ENCODE measurements around the gene PAIP2B. TPM values are rescaled to one million over a fixed set of nuclear protein-coding genes. Genes with fewer than 3 reads are reported as not detected.
"Not testable (repeated sequence)": the region's sequence is repeated elsewhere in the genome, so short reads cannot be mapped to it uniquely, and the experiment has no call there.

PAIP2B gene
- total RNA-seq, 1 experiment from 2014 or later, result 1.1 TPM

DNA sequence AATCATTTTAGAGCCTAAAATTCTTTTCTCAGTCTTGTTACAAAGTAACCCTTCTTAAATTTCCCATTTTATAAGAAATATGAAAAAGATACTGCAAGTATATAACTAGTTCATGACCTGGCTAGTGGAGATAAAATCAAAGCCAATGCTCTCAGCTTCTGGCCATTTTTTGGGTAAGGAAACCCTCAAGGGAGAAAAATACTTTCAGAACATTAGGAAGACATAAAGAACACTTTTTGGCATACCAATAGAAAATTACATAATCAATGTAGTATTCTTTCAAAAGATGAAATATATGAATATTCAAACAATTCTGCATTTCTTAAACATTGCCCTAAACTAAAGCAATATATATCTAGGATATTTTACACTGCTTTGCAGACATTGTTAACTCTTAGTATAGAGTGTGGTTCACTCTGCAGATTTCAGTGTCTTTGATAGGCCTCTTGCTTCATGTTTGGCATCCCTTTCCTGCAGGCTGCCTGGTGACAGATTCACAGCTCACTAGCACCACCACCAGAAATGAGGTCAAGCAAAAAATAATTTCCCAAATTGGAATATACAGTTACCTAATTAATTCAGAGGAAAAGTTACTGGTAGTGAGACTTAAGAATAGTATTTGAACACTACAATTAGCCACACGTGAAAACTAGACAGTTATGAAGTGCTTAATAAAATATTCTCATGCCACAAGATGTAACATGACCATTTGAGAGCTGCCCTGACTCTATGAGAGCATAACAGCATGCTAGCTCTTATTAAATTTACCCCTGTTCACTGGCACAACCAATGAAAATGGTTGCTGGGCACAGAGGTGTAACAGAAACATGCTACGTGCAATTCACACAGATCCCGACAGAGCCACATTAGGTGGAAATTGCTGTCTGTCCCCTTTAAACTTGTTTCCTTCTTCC lies 36.0 kb downstream of the PAIP2B start:
- Histone ChIP-seq H3K9me3 (ENCODE audit: low read depth, low read length, poor library complexity, severe bottlenecking) (no peaks in the 10 kb centered on the region), H3K4me1 (ENCODE audit: insufficient read depth, low read length, poor library complexity, severe bottlenecking) (no peaks in the 10 kb centered on the region), H3K27ac (ENCODE audit: low read depth, low read length, poor library complexity, severe bottlenecking) (no peak overlapping the region), H3K27me3 (replicated peaks; ENCODE audit: insufficient read depth, low read depth, low read length, poor library complexity) (no peaks in the 10 kb centered on the region), H3K36me3 (ENCODE audit: insufficient read depth, low read length, poor library complexity, severe bottlenecking) (no peaks in the 10 kb centered on the region), H3K4me3 (ENCODE audit: low read depth, low read length, poor library complexity, severe bottlenecking) (no peak overlapping the region)
- POLR2A ChIA-PET (ENCODE audit: low non-redundant PET), result no interaction called here
- CTCF ChIA-PET, result no interaction called here
- intact Hi-C loops (cut with micrococcal nuclease; ENCODE audit: unreplicated experiment), result no loop called here
- TF ChIP-seq EZH2 (IDR thresholded peaks at IDR 0.05; ENCODE audit: borderline replicate concordance, low read depth, low read length, poor library complexity, severe bottlenecking), result no peak
- TF ChIP-seq, protein P1, sequence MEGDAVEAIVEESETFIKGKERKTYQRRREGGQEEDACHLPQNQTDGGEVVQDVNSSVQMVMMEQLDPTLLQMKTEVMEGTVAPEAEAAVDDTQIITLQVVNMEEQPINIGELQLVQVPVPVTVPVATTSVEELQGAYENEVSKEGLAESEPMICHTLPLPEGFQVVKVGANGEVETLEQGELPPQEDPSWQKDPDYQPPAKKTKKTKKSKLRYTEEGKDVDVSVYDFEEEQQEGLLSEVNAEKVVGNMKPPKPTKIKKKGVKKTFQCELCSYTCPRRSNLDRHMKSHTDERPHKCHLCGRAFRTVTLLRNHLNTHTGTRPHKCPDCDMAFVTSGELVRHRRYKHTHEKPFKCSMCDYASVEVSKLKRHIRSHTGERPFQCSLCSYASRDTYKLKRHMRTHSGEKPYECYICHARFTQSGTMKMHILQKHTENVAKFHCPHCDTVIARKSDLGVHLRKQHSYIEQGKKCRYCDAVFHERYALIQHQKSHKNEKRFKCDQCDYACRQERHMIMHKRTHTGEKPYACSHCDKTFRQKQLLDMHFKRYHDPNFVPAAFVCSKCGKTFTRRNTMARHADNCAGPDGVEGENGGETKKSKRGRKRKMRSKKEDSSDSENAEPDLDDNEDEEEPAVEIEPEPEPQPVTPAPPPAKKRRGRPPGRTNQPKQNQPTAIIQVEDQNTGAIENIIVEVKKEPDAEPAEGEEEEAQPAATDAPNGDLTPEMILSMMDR (conservative IDR thresholded peaks at IDR 0.05; ENCODE audit: low read depth, low read length), result peak; percentile 48
- DNase-seq (ENCODE audit: low spot score), result peak; percentile 32
- BruUV-seq (replicated peaks), result no TSS peak

- no peak overlapping the region for H3K4me3 ChIP-seq (ENCODE audit: low read depth, low read length, poor library complexity, severe bottlenecking)
- ChIA-PET CTCF (no interaction called here), POLR2A (ENCODE audit: low non-redundant PET) (no interaction called here)
- intact Hi-C loops (cut with micrococcal nuclease; ENCODE audit: unreplicated experiment), result no loop called here
- H3K27ac ChIP-seq (ENCODE audit: low read depth, low read length, poor library complexity, severe bottlenecking), result no peak overlapping the region
- H3K4me1 ChIP-seq (ENCODE audit: insufficient read depth, low read length, poor library complexity, severe bottlenecking), result no peaks in the 10 kb centered on the region
- H3K27me3 ChIP-seq (replicated peaks; ENCODE audit: insufficient read depth, low read depth, low read length, poor library complexity), result no peaks in the 10 kb centered on the region
- no peaks in the 10 kb centered on the region for H3K36me3 ChIP-seq (ENCODE audit: insufficient read depth, low read length, poor library complexity, severe bottlenecking)
- TF ChIP-seq EZH2 (IDR thresholded peaks at IDR 0.05; ENCODE audit: borderline replicate concordance, low read depth, low read length, poor library complexity, severe bottlenecking), result no peak
- TF ChIP-seq, protein P1 (conservative IDR thresholded peaks at IDR 0.05; ENCODE audit: low read depth, low read length), result no peak
- H3K9me3 ChIP-seq (ENCODE audit: low read depth, low read length, poor library complexity, severe bottlenecking), result no peaks in the 10 kb centered on the region
- BruUV-seq (replicated peaks), result no TSS peak
- DNase-seq (ENCODE audit: low spot score), result no peak
Measured at GRCh38 chr2:71187589-71187988, 39.3 kb downstream of the PAIP2B start.

- CTCF ChIA-PET, result no interaction called here
- POLR2A ChIA-PET (ENCODE audit: low non-redundant PET), result no interaction called here
- Histone ChIP-seq H3K9me3 (ENCODE audit: low read depth, low read length, poor library complexity, severe bottlenecking) (no peaks in the 10 kb centered on the region), H3K36me3 (ENCODE audit: insufficient read depth, low read length, poor library complexity, severe bottlenecking) (no peaks in the 10 kb centered on the region), H3K27ac (ENCODE audit: low read depth, low read length, poor library complexity, severe bottlenecking) (no peak overlapping the region), H3K4me1 (ENCODE audit: insufficient read depth, low read length, poor library complexity, severe bottlenecking) (no peaks in the 10 kb centered on the region), H3K4me3 (ENCODE audit: low read depth, low read length, poor library complexity, severe bottlenecking) (no peak overlapping the region), H3K27me3 (replicated peaks; ENCODE audit: insufficient read depth, low read depth, low read length, poor library complexity) (no peaks in the 10 kb centered on the region)
- intact Hi-C loops (cut with micrococcal nuclease; ENCODE audit: unreplicated experiment), result no loop called here
- TF ChIP-seq, protein P1 (conservative IDR thresholded peaks at IDR 0.05; ENCODE audit: low read depth, low read length), result no peak
- TF ChIP-seq EZH2 (IDR thresholded peaks at IDR 0.05; ENCODE audit: borderline replicate concordance, low read depth, low read length, poor library complexity, severe bottlenecking), result no peak
- no peak for DNase-seq (ENCODE audit: low spot score)
- no TSS peak for BruUV-seq (replicated peaks)
Measured at GRCh38 chr2:71186973-71187372, 39.9 kb downstream of the PAIP2B start.

DNA sequence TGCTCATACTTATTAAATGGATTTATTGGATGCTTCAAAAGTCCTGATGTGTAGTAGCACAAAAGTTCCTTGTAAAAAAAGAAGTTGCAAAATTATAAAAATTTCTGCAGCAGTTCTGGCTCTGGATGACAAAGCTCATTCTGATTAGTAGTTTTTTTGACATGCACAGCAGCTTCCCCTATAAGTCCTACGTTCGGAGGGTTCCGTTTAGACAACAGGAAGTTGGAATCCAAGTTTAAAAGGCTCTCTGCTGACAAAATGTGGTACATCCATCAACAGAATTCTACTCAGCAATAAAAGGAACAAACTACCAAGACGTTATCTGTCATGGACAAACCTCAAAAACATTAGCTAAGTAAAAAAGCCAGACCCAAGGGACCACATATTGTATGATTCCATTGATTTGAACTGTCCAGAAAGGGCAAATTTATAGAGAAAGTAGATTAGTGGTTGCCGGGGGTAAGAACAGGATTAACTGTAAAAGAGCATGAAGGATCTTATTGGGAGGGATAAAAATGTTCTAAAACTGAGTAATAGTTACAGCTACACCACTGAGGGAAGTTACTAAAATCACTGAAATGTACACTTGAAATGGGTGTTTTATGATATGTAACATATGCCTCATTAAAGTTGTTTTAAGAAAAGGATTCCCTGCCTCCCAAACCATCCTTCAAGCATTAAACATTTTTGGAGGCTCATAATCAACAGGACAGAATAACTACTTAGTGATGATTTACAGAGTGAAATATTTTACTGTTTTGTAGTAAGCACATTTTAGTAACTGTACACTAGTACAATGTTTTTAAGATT lies 43.4 kb downstream of the PAIP2B start:
- CTCF ChIA-PET; BruUV-seq (replicated peaks); H3K27ac ChIP-seq (ENCODE audit: low read depth, low read length, poor library complexity, severe bottlenecking); H3K27me3 ChIP-seq (replicated peaks; ENCODE audit: insufficient read depth, low read depth, low read length, poor library complexity); DNase-seq (ENCODE audit: low spot score); H3K9me3 ChIP-seq (ENCODE audit: low read depth, low read length, poor library complexity, severe bottlenecking); H3K36me3 ChIP-seq (ENCODE audit: insufficient read depth, low read length, poor library complexity, severe bottlenecking); H3K4me3 ChIP-seq (ENCODE audit: low read depth, low read length, poor library complexity, severe bottlenecking); intact Hi-C loops (cut with micrococcal nuclease; ENCODE audit: unreplicated experiment); H3K4me1 ChIP-seq (ENCODE audit: insufficient read depth, low read length, poor library complexity, severe bottlenecking); POLR2A ChIA-PET (ENCODE audit: low non-redundant PET): not testable (repeated sequence)
